Endothelial cell (in vitro differentiated cells): ENCODE results near the gene MAP3K7CL. TPM values are rescaled to one million over a fixed set of nuclear protein-coding genes. Genes with fewer than 3 reads are reported as not detected.

ENCODE experiments used
- DNase-seq: peaks from one replicate; pipeline ENCODE4 v3.0.0; 2021; ENCODE audit warnings: low spot score
- H3K27ac Mint-ChIP-seq: one replicate; pipeline ENCODE4 v1.8.0; 2021; ENCODE audit warnings: mixed read lengths, inconsistent platforms; ENCODE audit not compliant: unreplicated experiment
- H3K27me3 Mint-ChIP-seq: one replicate; pipeline ENCODE4 v1.8.0; 2021; ENCODE audit warnings: mild to moderate bottlenecking, moderate library complexity, mixed read lengths, inconsistent platforms; ENCODE audit not compliant: unreplicated experiment
- H3K36me3 Mint-ChIP-seq: one replicate; pipeline ENCODE4 v1.8.0; 2021; ENCODE audit warnings: mild to moderate bottlenecking, low read depth, mixed read lengths, inconsistent platforms; ENCODE audit not compliant: unreplicated experiment
- H3K4me1 Mint-ChIP-seq: one replicate; pipeline ENCODE4 v1.8.0; 2021; ENCODE audit warnings: mild to moderate bottlenecking, mixed read lengths, inconsistent platforms; ENCODE audit not compliant: unreplicated experiment
- H3K4me3 Mint-ChIP-seq: one replicate; pipeline ENCODE4 v1.8.0; 2021; ENCODE audit warnings: mild to moderate bottlenecking, mixed read lengths, inconsistent platforms; ENCODE audit not compliant: unreplicated experiment
- H3K9me3 Mint-ChIP-seq: one replicate; pipeline ENCODE4 v1.8.0; 2021; ENCODE audit warnings: mixed read lengths, inconsistent platforms; ENCODE audit not compliant: unreplicated experiment
- CTCF ChIP-seq: fragments of 200-600 bp; sonication (generic); IDR thresholded peaks from one replicate; pipeline ENCODE4 v1.5.0; 2021; ENCODE audit warnings: antibody characterized with exemption; ENCODE audit not compliant: unreplicated experiment
- total RNA-seq: library from RNA; stranded (reverse); fragmentation: NEBNext Ultra II Directional; extraction: Animal tissue kit (Norgen Biotek cat#: 25700); gene quantifications from one replicate; pipeline ENCODE4 v1.2.1, GENCODE V29; 2021; ENCODE audit not compliant: unreplicated experiment

MAP3K7CL gene
- total RNA-seq, 1 donor from 2014 or later = 1.0 TPM

GRCh38 chr21:29217818-29218291 lies 87.4 kb downstream of the MAP3K7CL start:
- DNase-seq = no peak
- no peaks in the 10 kb centered on the region for H3K36me3 Mint-ChIP-seq
- H3K4me1 Mint-ChIP-seq = no peaks in the 10 kb centered on the region
- no peak overlapping the region for H3K27ac Mint-ChIP-seq
- H3K4me3 Mint-ChIP-seq = no peak overlapping the region
- TF ChIP-seq CTCF = no peak
- H3K9me3 Mint-ChIP-seq = no peaks in the 10 kb centered on the region
- H3K27me3 Mint-ChIP-seq = no peaks in the 10 kb centered on the region

GRCh38 chr21:29218749-29219148 lies 88.3 kb downstream of the MAP3K7CL start:
- Mint-ChIP-seq H3K4me3 (no peak overlapping the region), H3K4me1 (no peaks in the 10 kb centered on the region), H3K36me3 (no peaks in the 10 kb centered on the region), H3K27me3 (no peaks in the 10 kb centered on the region), H3K27ac (no peak overlapping the region), H3K9me3 (no peaks in the 10 kb centered on the region)
- TF ChIP-seq CTCF = no peak
- no peak for DNase-seq

GRCh38 chr21:29219165-29219770 lies 88.8 kb downstream of the MAP3K7CL start:
- no peak overlapping the region for H3K27ac Mint-ChIP-seq
- no peaks in the 10 kb centered on the region for H3K4me1 Mint-ChIP-seq
- no peaks in the 10 kb centered on the region for H3K36me3 Mint-ChIP-seq
- no peak for DNase-seq
- H3K9me3 Mint-ChIP-seq = no peaks in the 10 kb centered on the region
- TF ChIP-seq CTCF = no peak
- H3K4me3 Mint-ChIP-seq = no peak overlapping the region
- H3K27me3 Mint-ChIP-seq = no peaks in the 10 kb centered on the region

- no peaks in the 10 kb centered on the region for H3K4me1 Mint-ChIP-seq
- TF ChIP-seq CTCF = no peak
- H3K9me3 Mint-ChIP-seq = no peaks in the 10 kb centered on the region
- H3K36me3 Mint-ChIP-seq = no peaks in the 10 kb centered on the region
- no peak overlapping the region for H3K4me3 Mint-ChIP-seq
- no peak for DNase-seq
- no peaks in the 10 kb centered on the region for H3K27me3 Mint-ChIP-seq
- no peak overlapping the region for H3K27ac Mint-ChIP-seq
Observed at GRCh38 chr21:29221253-29221744, 90.9 kb downstream of the MAP3K7CL start.

GRCh38 chr21:29224006-29224405 lies 93.6 kb downstream of the MAP3K7CL start:
- H3K27ac Mint-ChIP-seq = no peak overlapping the region
- peaks cover 1% of the 10 kb centered on the region for H3K27me3 Mint-ChIP-seq
- no peaks in the 10 kb centered on the region for H3K36me3 Mint-ChIP-seq
- no peaks in the 10 kb centered on the region for H3K4me1 Mint-ChIP-seq
- TF ChIP-seq CTCF = no peak
- H3K4me3 Mint-ChIP-seq = no peak overlapping the region
- H3K9me3 Mint-ChIP-seq = no peaks in the 10 kb centered on the region
- DNase-seq = no peak
